Neuronal stem cell (in vitro differentiated cells): ENCODE data around the gene ACSS1.

Source experiments
- DNase-seq: peaks from one replicate; pipeline ENCODE4 v3.0.0-alpha.2; 2013; ENCODE audit warnings: low spot score
- H2AFZ ChIP-seq: one replicate; pipeline ENCODE4 v1.6.1; 2013; ENCODE audit warnings: mild to moderate bottlenecking, low read length, inconsistent platforms
- H2AK5ac ChIP-seq: 2 replicates; pipeline ENCODE4 v1.6.1; 2013; ENCODE audit warnings: low read depth, mild to moderate bottlenecking, inconsistent platforms, low read length, moderate library complexity, mixed read lengths
- H2BK120ac ChIP-seq: 2 replicates; pipeline ENCODE4 v1.6.1; 2013; ENCODE audit warnings: low read depth, mild to moderate bottlenecking, inconsistent platforms, low read length, moderate library complexity, mixed read lengths
- H2BK12ac ChIP-seq: one replicate; pipeline ENCODE4 v1.6.1; 2013; ENCODE audit warnings: low read length, inconsistent platforms
- H2BK15ac ChIP-seq: 2 replicates; pipeline ENCODE4 v1.6.1; 2013; ENCODE audit warnings: mild to moderate bottlenecking, low read length, inconsistent platforms, mixed read lengths
- H2BK5ac ChIP-seq: one replicate; pipeline ENCODE4 v1.6.1; 2013; ENCODE audit warnings: inconsistent platforms, mild to moderate bottlenecking, low read length, moderate library complexity
- H3K14ac ChIP-seq: one replicate; pipeline ENCODE4 v1.6.1; 2013; ENCODE audit warnings: low read length, inconsistent platforms
- H3K18ac ChIP-seq: 2 replicates; pipeline ENCODE4 v1.6.1; 2013; ENCODE audit warnings: low read length, inconsistent platforms
- H3K23ac ChIP-seq: 2 replicates; pipeline ENCODE4 v1.6.1; 2013; ENCODE audit warnings: low read depth, mild to moderate bottlenecking, mixed read lengths, low read length, inconsistent platforms; ENCODE audit not compliant: poor library complexity
- H3K27ac ChIP-seq: replicated peaks from 3 replicates; pipeline ENCODE4 v1.5.1; 2013; ENCODE audit warnings: low read length, inconsistent platforms
- H3K27me3 ChIP-seq, 3 experiments: 2 replicates each; pipeline ENCODE4 v1.6.1; 2013; ENCODE audit warnings: low read length in 3 of 3, mild to moderate bottlenecking in 2 of 3, inconsistent platforms in 1 of 3, low read depth in 1 of 3, mixed read lengths in 1 of 3, moderate library complexity in 1 of 3; ENCODE audit not compliant: control insufficient read depth in 3 of 3, insufficient read depth in 3 of 3
- H3K36me3 ChIP-seq, 2 donors: replicated peaks in 1 of 2; 2 replicates each; pipeline ENCODE4 v1.6.1; 2013; ENCODE audit warnings: low read length in 2 of 2; ENCODE audit not compliant: control insufficient read depth in 2 of 2, insufficient read depth in 2 of 2
- H3K4ac ChIP-seq: 2 replicates; pipeline ENCODE4 v1.6.1; 2013; ENCODE audit warnings: inconsistent platforms, mild to moderate bottlenecking, low read length, moderate library complexity
- H3K4me1 ChIP-seq, 2 donors: 1 replicate in 1 of 2; 2 replicates in 1 of 2; pipeline ENCODE4 v1.6.1; 2013; ENCODE audit warnings: low read length in 2 of 2, low read depth in 1 of 2; ENCODE audit not compliant: control insufficient read depth in 2 of 2, insufficient read depth in 1 of 2
- H3K4me2 ChIP-seq: one replicate; pipeline ENCODE4 v1.6.1; 2013; ENCODE audit warnings: mild to moderate bottlenecking, low read length, inconsistent platforms; ENCODE audit not compliant: insufficient read depth, poor library complexity, severe bottlenecking
- H3K4me3 ChIP-seq, 2 donors: 2 replicates each; pipeline ENCODE4 v1.5.1; 2013; ENCODE audit warnings: low read length in 2 of 2, mild to moderate bottlenecking in 2 of 2, inconsistent platforms in 1 of 2, moderate library complexity in 1 of 2
- H3K79me1 ChIP-seq: one replicate; pipeline ENCODE4 v1.6.1; 2013; ENCODE audit warnings: low read depth, mild to moderate bottlenecking, inconsistent platforms, low read length, moderate library complexity
- H3K9ac ChIP-seq: one replicate; pipeline ENCODE4 v1.6.1; 2013; ENCODE audit warnings: mild to moderate bottlenecking, low read depth, low read length, inconsistent platforms; ENCODE audit not compliant: poor library complexity
- H3K9me3 ChIP-seq, 2 donors: replicated peaks in 1 of 2; 2 replicates each; pipeline versions ENCODE3 to v1.6.1; 2013; ENCODE audit warnings: low read length in 2 of 2, mild to moderate bottlenecking in 2 of 2, inconsistent platforms in 1 of 2, low read depth in 1 of 2, mixed read lengths in 1 of 2, moderate library complexity in 1 of 2; ENCODE audit not compliant: control insufficient read depth in 2 of 2, insufficient read depth in 1 of 2
- H4K8ac ChIP-seq: one replicate; pipeline ENCODE4 v1.6.1; 2013; ENCODE audit warnings: low read depth, mild to moderate bottlenecking, inconsistent platforms, low read length, moderate library complexity
- H4K91ac ChIP-seq: one replicate; pipeline ENCODE4 v1.6.1; 2013; ENCODE audit warnings: low read length, low read depth, mild to moderate bottlenecking, inconsistent platforms; ENCODE audit not compliant: poor library complexity
- WGBS, 2 donors: extraction: QIAGEN DNeasy Blood & Tissue Kit; methylation state at CpG; one replicate each; pipeline ENCODE4 v1.1.7; 2013; ENCODE audit warnings: missing lambda C conversion rate in 2 of 2, mixed read lengths in 1 of 2; ENCODE audit not compliant: insufficient read length in 2 of 2, insufficient replicate concordance in 1 of 2; ENCODE audit errors: extremely low coverage in 2 of 2; 5-methylcytosine and 5-hydroxymethylcytosine counted together

ACSS1 gene

DNA sequence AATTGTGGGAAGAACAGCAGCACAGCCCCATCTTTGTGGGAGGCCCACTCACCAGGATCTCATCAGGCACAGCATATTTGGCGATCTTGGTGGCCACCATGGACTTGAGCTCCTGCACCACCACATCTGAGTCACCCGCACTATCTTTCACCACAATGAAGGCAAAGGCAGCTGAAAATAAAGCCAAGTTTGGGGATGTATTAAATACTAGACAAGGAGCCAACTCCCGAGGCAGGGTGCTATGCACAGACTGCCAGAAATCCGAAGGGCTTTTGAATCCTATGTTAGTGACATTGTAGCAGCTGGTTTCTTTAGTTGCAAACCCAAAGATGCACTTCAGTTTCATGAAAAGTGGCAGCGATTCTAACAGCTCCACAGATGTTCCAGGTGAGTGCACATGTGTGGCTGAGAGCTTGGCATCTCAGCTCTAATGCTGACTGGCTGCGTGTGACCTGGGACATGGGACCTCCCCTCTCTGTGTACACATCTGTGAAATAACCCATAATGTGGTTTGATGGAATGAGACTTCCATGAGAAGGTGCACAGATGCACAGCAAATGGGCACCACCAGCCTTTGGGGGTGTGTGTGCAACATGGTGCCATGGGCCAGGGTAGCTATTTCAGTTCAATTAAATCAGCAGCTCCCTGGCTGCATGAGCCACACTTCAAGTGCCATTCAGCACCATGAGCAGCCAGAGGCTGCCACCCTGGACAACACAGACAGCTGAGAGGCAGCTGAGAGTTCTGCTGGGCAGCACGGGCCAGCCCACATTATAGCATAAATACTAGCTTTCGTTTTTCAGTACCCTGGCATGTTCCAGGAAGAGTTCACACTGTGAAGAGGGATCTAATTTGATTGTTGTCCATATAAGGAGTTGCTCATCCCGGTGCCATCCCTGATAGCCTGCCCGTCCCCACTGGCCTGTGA, 48.5 kb downstream of the ACSS1 start:
- Histone ChIP-seq H3K27me3 (peaks cover 0 to 35% (median 0%) of the 10 kb centered on the region in 3 experiments), H2AK5ac (no peak overlapping the region), H2BK12ac (no peak overlapping the region), H3K9ac (no peak overlapping the region), H3K4me1 (no peaks in the 10 kb centered on the region), H3K4me2 (no peak overlapping the region), H3K18ac (no peak overlapping the region), H4K91ac (no peak overlapping the region), H2BK120ac (no peak overlapping the region), H3K9me3 (no peaks in the 10 kb centered on the region), H2BK5ac (no peak overlapping the region), H2AFZ (no peak overlapping the region), H3K4me3 (no peak overlapping the region), H2BK15ac (no peak overlapping the region), H3K36me3 (no peaks in the 10 kb centered on the region), H3K23ac (no peak overlapping the region), H3K27ac (no peak overlapping the region), H4K8ac (no peak overlapping the region), H3K4ac (no peak overlapping the region), H3K14ac (no peak overlapping the region), H3K79me1 (no peaks in the 10 kb centered on the region)
- DNase-seq = no peak
- WGBS, 2 donors = no CpG with 5 or more reads among the region's 10 CpGs

DNA sequence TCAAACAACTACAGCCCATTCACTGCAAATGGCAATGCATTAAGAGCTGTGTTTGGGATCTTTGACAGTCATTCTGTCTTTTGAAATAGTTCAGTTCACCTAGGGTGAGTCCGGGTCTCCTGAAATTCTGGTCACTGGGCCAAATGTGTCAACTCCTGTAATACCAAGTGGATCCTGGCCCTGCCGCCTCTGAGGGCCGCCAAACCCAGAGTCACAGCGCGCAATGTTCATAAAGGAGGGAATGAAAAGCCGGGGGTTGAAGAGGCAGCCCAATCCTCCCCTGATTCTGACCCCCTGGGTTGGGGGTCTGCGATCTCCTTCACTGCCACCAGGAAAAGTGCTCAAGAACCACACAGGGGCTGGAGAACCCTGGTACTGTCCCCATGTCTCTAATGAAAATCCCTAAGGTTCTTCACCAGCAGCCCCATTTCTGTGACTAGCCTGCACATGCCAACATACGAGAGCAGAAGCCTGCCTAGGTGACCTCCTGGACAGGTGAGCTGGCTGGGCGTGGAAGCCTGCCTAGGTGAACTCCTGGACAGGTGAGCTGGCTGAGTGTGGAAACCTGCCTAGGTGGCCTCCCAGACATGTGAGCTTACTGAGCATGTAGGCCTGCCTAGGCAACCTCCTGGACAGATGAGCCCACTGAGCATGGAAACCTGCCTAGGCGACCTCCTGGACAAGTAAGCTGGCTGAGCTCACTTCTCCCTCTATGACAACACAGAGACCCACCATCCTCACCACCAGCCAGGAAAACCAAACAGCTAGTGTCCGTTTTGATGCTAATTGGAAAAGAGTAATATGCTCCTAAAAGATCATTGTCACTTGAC, 49.3 kb downstream of the ACSS1 start:
- Histone ChIP-seq H3K9me3 (no peaks in the 10 kb centered on the region), H4K91ac (no peak overlapping the region), H3K27ac (no peak overlapping the region), H2BK5ac (no peak overlapping the region), H3K79me1 (no peaks in the 10 kb centered on the region), H3K4me3 (no peak overlapping the region), H2BK15ac (no peak overlapping the region), H3K23ac (no peak overlapping the region), H2AK5ac (peak overlapping the region; percentile 40), H3K4me2 (no peak overlapping the region), H2BK120ac (no peak overlapping the region), H3K4ac (no peak overlapping the region), H2BK12ac (no peak overlapping the region), H3K36me3 (no peaks in the 10 kb centered on the region), H3K14ac (no peak overlapping the region), H3K18ac (no peak overlapping the region), H3K9ac (no peak overlapping the region), H3K27me3 (peaks cover 0 to 35% (median 0%) of the 10 kb centered on the region in 3 experiments), H3K4me1 (no peaks in the 10 kb centered on the region), H2AFZ (no peak overlapping the region), H4K8ac (no peak overlapping the region)
- no peak for DNase-seq
- no CpG with 5 or more reads among the region's 11 CpGs for WGBS, 2 donors

DNA sequence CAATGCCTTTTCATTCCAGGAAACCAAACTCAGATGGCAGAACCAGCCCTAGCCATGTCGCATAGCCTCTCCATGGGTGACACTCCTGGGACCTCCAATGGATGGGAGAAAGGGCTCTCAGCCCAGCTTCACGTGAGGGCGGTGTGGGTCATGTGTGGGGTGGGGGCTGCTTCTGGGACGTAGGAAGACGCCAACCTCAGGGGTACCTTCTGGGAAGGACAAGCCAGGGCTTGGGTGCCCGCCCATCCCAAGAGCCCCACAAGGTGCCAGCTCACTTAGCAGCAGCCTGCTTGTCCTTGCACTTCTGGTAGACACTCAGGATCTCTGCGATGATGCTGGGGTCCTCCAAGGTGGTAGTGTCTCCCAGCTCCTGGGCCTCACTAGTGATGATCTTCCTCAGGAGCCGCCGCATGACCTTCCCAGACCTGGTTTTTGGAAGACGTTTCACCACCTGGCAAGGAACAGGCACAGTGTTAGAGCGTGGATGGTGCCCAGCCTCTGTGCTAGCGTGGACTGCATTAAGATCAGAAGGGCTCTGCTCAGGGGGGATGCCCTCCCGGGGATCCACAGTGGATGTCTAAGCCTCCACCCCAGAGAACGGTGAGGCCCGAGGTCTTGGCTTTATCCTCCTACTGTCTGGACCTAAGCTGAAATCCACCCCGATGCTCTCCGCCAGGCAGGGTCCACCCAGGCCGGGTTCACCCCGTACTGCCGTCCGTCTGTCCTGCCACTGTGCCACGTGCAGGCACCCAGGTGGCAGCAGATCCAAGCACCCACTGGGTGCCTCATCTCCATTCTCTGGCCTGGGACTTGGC, 50.2 kb downstream of the ACSS1 start:
- H3K4me1 ChIP-seq = no peaks in the 10 kb centered on the region
- no peak overlapping the region for H4K8ac ChIP-seq
- H3K27ac ChIP-seq = no peak overlapping the region
- no peak overlapping the region for H2BK120ac ChIP-seq
- H3K4me3 ChIP-seq = no peak overlapping the region
- H4K91ac ChIP-seq = no peak overlapping the region
- peaks cover 0 to 35% (median 0%) of the 10 kb centered on the region in 3 experiments for H3K27me3 ChIP-seq
- no peak for DNase-seq
- H2BK12ac ChIP-seq = no peak overlapping the region
- H2BK5ac ChIP-seq = no peak overlapping the region
- H2BK15ac ChIP-seq = no peak overlapping the region
- H3K14ac ChIP-seq = peak overlapping the region; percentile 40
- no peak overlapping the region for H3K4me2 ChIP-seq
- no peak overlapping the region for H3K9ac ChIP-seq
- H2AK5ac ChIP-seq = no peak overlapping the region
- H2AFZ ChIP-seq = no peak overlapping the region
- WGBS, 2 donors = no CpG with 5 or more reads among the region's 22 CpGs
- no peaks in the 10 kb centered on the region for H3K79me1 ChIP-seq
- no peak overlapping the region for H3K23ac ChIP-seq
- H3K18ac ChIP-seq = no peak overlapping the region
- H3K9me3 ChIP-seq = no peaks in the 10 kb centered on the region
- H3K4ac ChIP-seq = no peak overlapping the region
- H3K36me3 ChIP-seq = no peaks in the 10 kb centered on the region
